Measurements from ENCODE around the gene PBX1. TPM values are rescaled to one million over a fixed set of nuclear protein-coding genes. Genes with fewer than 3 reads are reported as not detected.

PBX1 gene
- total and polyA plus RNA-seq, 2 donors (not counting 3 experiments of a cell fraction or from before 2014, with no cell fraction given), result 10.7 to 24.1 TPM

DNA sequence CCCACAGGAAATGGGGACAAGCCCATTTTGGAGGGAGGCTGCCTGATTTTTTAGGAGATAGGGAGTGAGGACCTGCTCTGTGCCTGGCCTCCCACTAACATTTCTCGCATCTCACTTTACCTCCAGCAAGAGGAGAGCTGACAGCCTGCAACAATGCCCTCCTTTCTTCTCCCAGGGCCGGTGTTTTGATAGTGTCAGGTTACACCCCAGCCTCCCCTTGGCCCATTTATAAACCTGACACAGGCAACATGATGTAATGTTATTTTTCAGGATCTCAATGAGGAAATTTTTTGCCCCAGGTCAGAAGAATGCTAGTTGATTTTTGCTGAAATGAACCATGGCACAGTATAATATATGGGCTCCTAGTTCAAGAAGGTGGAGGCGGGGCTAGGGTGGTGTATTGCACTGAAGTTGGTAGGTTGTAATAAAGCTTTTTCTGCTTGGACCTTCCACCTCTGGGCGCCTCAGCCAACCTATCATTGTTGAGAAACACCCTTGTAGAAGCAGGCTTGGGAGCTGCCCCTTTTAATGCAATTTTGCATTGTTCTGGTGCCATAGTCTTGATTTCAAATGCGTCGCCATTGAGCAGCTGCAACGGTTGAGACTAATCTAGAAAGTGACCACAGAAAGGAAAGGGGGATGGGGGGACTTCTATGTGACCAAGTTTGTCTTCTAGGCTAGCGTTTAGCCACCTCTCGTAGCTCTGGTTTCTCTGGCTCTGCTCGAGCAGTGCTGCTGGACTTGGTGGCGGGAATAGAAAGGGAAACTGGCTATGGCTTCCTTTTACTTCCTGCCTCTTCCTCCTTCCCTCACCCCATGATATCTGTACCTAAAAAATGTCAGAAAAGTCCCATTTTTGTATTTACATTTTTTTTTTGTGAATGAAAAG lies 53.0 kb downstream of the PBX1 start:
- intact Hi-C loops (cut with micrococcal nuclease), result loop anchor here (1.0 kb wide), 1 partner anchor 53 kb away; the partner anchor contains the start of gene PBX1
- Histone ChIP-seq H3K4me1 (ENCODE audit: control insufficient read depth, extremely low read depth, insufficient read depth, low read length) (peaks cover 7% of the 10 kb centered on the region), H3K4me2 (ENCODE audit: insufficient read depth, low read length) (no peak overlapping the region), H3K27ac (ENCODE audit: insufficient read depth, low read depth, low read length) (no peak overlapping the region), H3K9me3 (replicated peaks; ENCODE audit: control insufficient read depth, insufficient read depth, low read length) (no peaks in the 10 kb centered on the region), H3K27me3 (ENCODE audit: control insufficient read depth in 2 of 2, insufficient read depth in 2 of 2, low read length in 2 of 2) (no peaks in the 10 kb centered on the region), H3K9me1 (replicated peaks; ENCODE audit: control insufficient read depth, extremely low read depth, insufficient read depth, low read length) (no peaks in the 10 kb centered on the region), H3K9ac (replicated peaks; ENCODE audit: extremely low read depth, insufficient read depth, low read length) (no peak overlapping the region), H2AFZ (ENCODE audit: low read depth, low read length) (no peak overlapping the region), H3K79me2 (ENCODE audit: control insufficient read depth, insufficient read depth, low read length) (no peaks in the 10 kb centered on the region), H3K4me3 (replicated peaks in 1 of 3; ENCODE audit: insufficient read depth in 1 of 3, low read depth in 1 of 3, low read length in 3 of 3) (no peak overlapping the region), H4K20me1 (replicated peaks; ENCODE audit: control insufficient read depth, extremely low read depth, insufficient read depth, low read length) (no peaks in the 10 kb centered on the region), H3K36me3 (ENCODE audit: control insufficient read depth in 2 of 2, extremely low read depth in 1 of 2, insufficient read depth in 2 of 2, low read length in 2 of 2) (no peaks in the 10 kb centered on the region)
- dilution Hi-C loops (cut with MboI; ENCODE audit: extremely low pct_ligation_motif_present, low sequenced_read_pairs), result no loop called here
- TF ChIP-seq EZH2 (IDR thresholded peaks at IDR 0.05; ENCODE audit: borderline replicate concordance, low read depth, low read length, severe bottlenecking) (no peak), GATA2 (IDR thresholded peaks at IDR 0.05; ENCODE audit: insufficient read depth, insufficient read length, low read depth, low read length) (no peak), POLR2AphosphoS5 (IDR thresholded peaks at IDR 0.05; ENCODE audit: insufficient read depth, low read depth, low read length) (no peak), JUN (IDR thresholded peaks at IDR 0.05; ENCODE audit: borderline replicate concordance, insufficient read depth, insufficient read length, low read depth) (peak; percentile 42), MYC (IDR thresholded peaks at IDR 0.05; ENCODE audit: low read depth, low read length) (no peak), FOS (IDR thresholded peaks at IDR 0.05; ENCODE audit: borderline replicate concordance, insufficient read depth, low read length) (no peak), POLR2A (IDR thresholded peaks at IDR 0.05; ENCODE audit: low read depth, low read length) (no peak)
- TF ChIP-seq, protein P1, sequence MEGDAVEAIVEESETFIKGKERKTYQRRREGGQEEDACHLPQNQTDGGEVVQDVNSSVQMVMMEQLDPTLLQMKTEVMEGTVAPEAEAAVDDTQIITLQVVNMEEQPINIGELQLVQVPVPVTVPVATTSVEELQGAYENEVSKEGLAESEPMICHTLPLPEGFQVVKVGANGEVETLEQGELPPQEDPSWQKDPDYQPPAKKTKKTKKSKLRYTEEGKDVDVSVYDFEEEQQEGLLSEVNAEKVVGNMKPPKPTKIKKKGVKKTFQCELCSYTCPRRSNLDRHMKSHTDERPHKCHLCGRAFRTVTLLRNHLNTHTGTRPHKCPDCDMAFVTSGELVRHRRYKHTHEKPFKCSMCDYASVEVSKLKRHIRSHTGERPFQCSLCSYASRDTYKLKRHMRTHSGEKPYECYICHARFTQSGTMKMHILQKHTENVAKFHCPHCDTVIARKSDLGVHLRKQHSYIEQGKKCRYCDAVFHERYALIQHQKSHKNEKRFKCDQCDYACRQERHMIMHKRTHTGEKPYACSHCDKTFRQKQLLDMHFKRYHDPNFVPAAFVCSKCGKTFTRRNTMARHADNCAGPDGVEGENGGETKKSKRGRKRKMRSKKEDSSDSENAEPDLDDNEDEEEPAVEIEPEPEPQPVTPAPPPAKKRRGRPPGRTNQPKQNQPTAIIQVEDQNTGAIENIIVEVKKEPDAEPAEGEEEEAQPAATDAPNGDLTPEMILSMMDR (IDR thresholded peaks at IDR 0.05; ENCODE audit: extremely low read depth in 1 of 2, insufficient read depth in 1 of 2, low read depth in 1 of 2, low read length in 2 of 2), result no peak
- TF ChIP-seq, protein P2, sequence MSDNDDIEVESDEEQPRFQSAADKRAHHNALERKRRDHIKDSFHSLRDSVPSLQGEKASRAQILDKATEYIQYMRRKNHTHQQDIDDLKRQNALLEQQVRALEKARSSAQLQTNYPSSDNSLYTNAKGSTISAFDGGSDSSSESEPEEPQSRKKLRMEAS (IDR thresholded peaks at IDR 0.05; ENCODE audit: insufficient read depth, insufficient read length), result no peak
- no TSS peak for BruUV-seq (replicated peaks)
- ChIA-PET CTCF (interaction anchor here (0.8 to 3.1 kb wide), 3 partner anchors 9 to 53 kb away, joined by 3 to 15 read pairs (median 7); partner anchors contain the start of gene PBX1), POLR2A (no interaction called here)
- DNase-seq (ENCODE audit: low read depth, low spot score) (peak; percentile 89), FAIRE-seq (peak; percentile 56)
